ENCODE measurements around the gene PHC3. TPM values are rescaled to one million over a fixed set of nuclear protein-coding genes. Genes with fewer than 3 reads are reported as not detected.

PHC3 gene
- total RNA-seq, 2 donors from 2014 or later, result 22.9 to 27.5 TPM

GRCh38 chr3:170096342-170096741, 85.2 kb downstream of the PHC3 start:
- no peak overlapping the region for H3K27ac ChIP-seq (ENCODE audit: low read depth, low read length)
- H3K27ac Mint-ChIP-seq, result no peak overlapping the region
- H3K27me3 Mint-ChIP-seq (ENCODE audit: insufficient read depth), result no peaks in the 10 kb centered on the region
- no peak overlapping the region for H3K9ac ChIP-seq (ENCODE audit: extremely low read depth, low read length, poor library complexity, severe bottlenecking)
- no peak overlapping the region for H3K4me3 ChIP-seq (ENCODE audit: low read length)
- peaks cover 22% of the 10 kb centered on the region for H3K36me3 Mint-ChIP-seq (ENCODE audit: low read depth)
- no peak for DNase-seq
- no peaks in the 10 kb centered on the region for H3K4me1 ChIP-seq (ENCODE audit: control insufficient read depth, insufficient read depth, low read length)
- H3K4me3 Mint-ChIP-seq, result no peak overlapping the region
- H3K9me3 Mint-ChIP-seq, result no peaks in the 10 kb centered on the region
- no peaks in the 10 kb centered on the region for H3K9me3 ChIP-seq (ENCODE audit: control insufficient read depth, low read length)
- peaks cover 51% of the 10 kb centered on the region for H3K36me3 ChIP-seq (ENCODE audit: control insufficient read depth, insufficient read depth, low read length)
- TF ChIP-seq, protein P1, sequence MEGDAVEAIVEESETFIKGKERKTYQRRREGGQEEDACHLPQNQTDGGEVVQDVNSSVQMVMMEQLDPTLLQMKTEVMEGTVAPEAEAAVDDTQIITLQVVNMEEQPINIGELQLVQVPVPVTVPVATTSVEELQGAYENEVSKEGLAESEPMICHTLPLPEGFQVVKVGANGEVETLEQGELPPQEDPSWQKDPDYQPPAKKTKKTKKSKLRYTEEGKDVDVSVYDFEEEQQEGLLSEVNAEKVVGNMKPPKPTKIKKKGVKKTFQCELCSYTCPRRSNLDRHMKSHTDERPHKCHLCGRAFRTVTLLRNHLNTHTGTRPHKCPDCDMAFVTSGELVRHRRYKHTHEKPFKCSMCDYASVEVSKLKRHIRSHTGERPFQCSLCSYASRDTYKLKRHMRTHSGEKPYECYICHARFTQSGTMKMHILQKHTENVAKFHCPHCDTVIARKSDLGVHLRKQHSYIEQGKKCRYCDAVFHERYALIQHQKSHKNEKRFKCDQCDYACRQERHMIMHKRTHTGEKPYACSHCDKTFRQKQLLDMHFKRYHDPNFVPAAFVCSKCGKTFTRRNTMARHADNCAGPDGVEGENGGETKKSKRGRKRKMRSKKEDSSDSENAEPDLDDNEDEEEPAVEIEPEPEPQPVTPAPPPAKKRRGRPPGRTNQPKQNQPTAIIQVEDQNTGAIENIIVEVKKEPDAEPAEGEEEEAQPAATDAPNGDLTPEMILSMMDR (conservative IDR thresholded peaks at IDR 0.05), result no peak
- 92% methylated on average over 3 of the region's 3 CpGs; no CpG with 5 or more reads in 1 of the 2 experiments for WGBS, 2 experiments (ENCODE audit: insufficient coverage in 1 of 2, insufficient read length in 1 of 2)
- no peaks in the 10 kb centered on the region for H3K27me3 ChIP-seq (ENCODE audit: control insufficient read depth, insufficient read depth, low read length, poor library complexity, severe bottlenecking)
- H3K4me1 Mint-ChIP-seq, result no peaks in the 10 kb centered on the region

GRCh38 chr3:170095771-170096170, 85.8 kb downstream of the PHC3 start:
- peaks cover 21% of the 10 kb centered on the region for H3K36me3 Mint-ChIP-seq (ENCODE audit: low read depth)
- Histone ChIP-seq H3K9ac (ENCODE audit: extremely low read depth, low read length, poor library complexity, severe bottlenecking) (no peak overlapping the region), H3K27ac (ENCODE audit: low read depth, low read length) (no peak overlapping the region), H3K4me1 (ENCODE audit: control insufficient read depth, insufficient read depth, low read length) (no peaks in the 10 kb centered on the region), H3K4me3 (ENCODE audit: low read length) (no peak overlapping the region), H3K36me3 (ENCODE audit: control insufficient read depth, insufficient read depth, low read length) (peaks cover 49% of the 10 kb centered on the region), H3K27me3 (ENCODE audit: control insufficient read depth, insufficient read depth, low read length, poor library complexity, severe bottlenecking) (no peaks in the 10 kb centered on the region), H3K9me3 (ENCODE audit: control insufficient read depth, low read length) (no peaks in the 10 kb centered on the region)
- H3K4me1 Mint-ChIP-seq, result no peaks in the 10 kb centered on the region
- H3K4me3 Mint-ChIP-seq, result no peak overlapping the region
- no peak for DNase-seq
- 92 to 95% methylated on average over 3 to 4 of the region's 4 CpGs for WGBS, 2 experiments (ENCODE audit: insufficient coverage in 1 of 2, insufficient read length in 1 of 2)
- no peak overlapping the region for H3K27ac Mint-ChIP-seq
- TF ChIP-seq, protein P1 (conservative IDR thresholded peaks at IDR 0.05), result no peak
- H3K27me3 Mint-ChIP-seq (ENCODE audit: insufficient read depth), result no peaks in the 10 kb centered on the region
- no peaks in the 10 kb centered on the region for H3K9me3 Mint-ChIP-seq

- Mint-ChIP-seq H3K4me3 (no peak overlapping the region), H3K27me3 (ENCODE audit: insufficient read depth) (no peaks in the 10 kb centered on the region), H3K27ac (peak overlapping the region; percentile 19), H3K9me3 (no peaks in the 10 kb centered on the region), H3K36me3 (ENCODE audit: low read depth) (peaks cover 18% of the 10 kb centered on the region), H3K4me1 (no peaks in the 10 kb centered on the region)
- WGBS, 2 experiments (ENCODE audit: insufficient coverage in 1 of 2, insufficient read length in 1 of 2), result 95 to 100% methylated on average over 3 of the region's 3 CpGs
- Histone ChIP-seq H3K27ac (ENCODE audit: low read depth, low read length) (no peak overlapping the region), H3K9me3 (ENCODE audit: control insufficient read depth, low read length) (no peaks in the 10 kb centered on the region), H3K9ac (ENCODE audit: extremely low read depth, low read length, poor library complexity, severe bottlenecking) (no peak overlapping the region), H3K4me1 (ENCODE audit: control insufficient read depth, insufficient read depth, low read length) (no peaks in the 10 kb centered on the region), H3K4me3 (ENCODE audit: low read length) (no peak overlapping the region), H3K36me3 (ENCODE audit: control insufficient read depth, insufficient read depth, low read length) (peaks cover 50% of the 10 kb centered on the region), H3K27me3 (ENCODE audit: control insufficient read depth, insufficient read depth, low read length, poor library complexity, severe bottlenecking) (no peaks in the 10 kb centered on the region)
- no peak for DNase-seq
- TF ChIP-seq, protein P1 (conservative IDR thresholded peaks at IDR 0.05), result no peak
Measured at GRCh38 chr3:170092907-170093306, 88.6 kb downstream of the PHC3 start.
